ENCODE results near the gene FEV.
"Not testable (repeated sequence)": the region's sequence is repeated elsewhere in the genome, so short reads cannot be mapped to it uniquely, and the experiment has no call there.

The FEV gene

DNA sequence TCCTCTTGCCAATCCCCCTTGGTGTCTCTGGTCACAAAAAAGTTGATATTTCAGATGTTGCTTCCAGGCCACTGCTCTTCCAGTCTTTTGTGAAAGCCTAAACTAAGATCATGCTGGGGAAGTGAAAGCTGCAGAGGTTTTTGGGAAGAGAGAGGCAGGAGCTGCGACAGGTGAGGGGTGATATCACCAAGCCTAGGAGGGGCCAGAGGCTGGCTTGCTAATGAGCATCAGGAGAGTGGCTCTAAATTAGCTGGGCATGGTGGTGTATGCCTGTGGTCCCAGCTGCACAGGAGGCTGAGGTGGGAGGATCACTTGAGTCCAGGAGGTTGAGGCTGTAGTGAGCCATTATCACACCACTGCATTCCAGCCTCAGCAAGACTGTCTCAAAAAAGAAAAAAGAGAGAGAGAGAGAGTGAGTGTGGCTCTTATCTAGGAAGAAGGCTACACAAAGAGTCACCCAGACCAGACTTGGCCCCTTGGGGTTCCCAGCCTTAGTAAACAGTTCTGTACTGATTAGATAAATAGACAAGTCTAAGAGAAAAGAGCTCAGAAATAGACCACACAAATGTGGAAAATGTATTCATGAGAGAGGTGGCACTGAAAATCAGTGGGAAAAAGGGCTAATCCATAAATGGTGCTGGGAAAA, 40.1 kb downstream of the FEV start:
- Histone ChIP-seq H4K20me1 (ENCODE audit: low read depth, low read length) (no peaks in the 10 kb centered on the region), H3K4me3 (ENCODE audit: insufficient read depth, low read length, poor library complexity, severe bottlenecking) (no peak overlapping the region), H3K27ac (ENCODE audit: low read depth, low read length) (no peak overlapping the region), H3K79me2 (ENCODE audit: insufficient read depth, low read length) (no peaks in the 10 kb centered on the region), H3K4me2 (ENCODE audit: low read depth, low read length, poor library complexity, severe bottlenecking) (no peak overlapping the region), H3K27me3 (ENCODE audit: low read length) (0 out of 2 replicates have a peak, but pooled peaks cover 5% of the 10 kb centered on the region), H3K36me3 (ENCODE audit: low read length) (no peaks in the 10 kb centered on the region), H3K9me2 (replicated peaks; ENCODE audit: insufficient read depth, low read length) (0 out of 2 replicates have a peak, but pooled peaks cover 3% of the 10 kb centered on the region), H2AFZ (ENCODE audit: low read depth, low read length, severe bottlenecking) (no peak overlapping the region), H3K9ac (ENCODE audit: low read length) (no peak overlapping the region), H3F3A (ENCODE audit: insufficient read depth) (no peaks in the 10 kb centered on the region), H3K9me3 (ENCODE audit: insufficient read depth, low read length) (no peaks in the 10 kb centered on the region)
- TF ChIP-seq CTCF (IDR thresholded peaks at IDR 0.05; ENCODE audit: insufficient read depth, low read length, poor library complexity, severe bottlenecking) (no peak), EZH2phosphoT487 (conservative IDR thresholded peaks at IDR 0.05; ENCODE audit: low read length) (no peak)

- not testable (repeated sequence) for H3K4me2 ChIP-seq (ENCODE audit: low read depth, low read length, poor library complexity, severe bottlenecking); H3K79me2 ChIP-seq (ENCODE audit: insufficient read depth, low read length); H4K20me1 ChIP-seq (ENCODE audit: low read depth, low read length); H3K36me3 ChIP-seq (ENCODE audit: low read length); H3F3A ChIP-seq (ENCODE audit: insufficient read depth); H3K9ac ChIP-seq (ENCODE audit: low read length); H3K27me3 ChIP-seq (ENCODE audit: low read length); H3K9me3 ChIP-seq (ENCODE audit: insufficient read depth, low read length); H3K27ac ChIP-seq (ENCODE audit: low read depth, low read length); H3K9me2 ChIP-seq (replicated peaks; ENCODE audit: insufficient read depth, low read length); H2AFZ ChIP-seq (ENCODE audit: low read depth, low read length, severe bottlenecking); H3K4me3 ChIP-seq (ENCODE audit: insufficient read depth, low read length, poor library complexity, severe bottlenecking)
These were observed 53.2 kb downstream of the FEV start for GRCh38 chr2:218931751-218932150.
